ENCODE measurements around the gene CDC42BPG.
A peak's percentile ranks its signal among the peaks of the same experiment; 100 is the strongest.
"Not testable (repeated sequence)": the region's sequence is repeated elsewhere in the genome, so short reads cannot be mapped to it uniquely, and the experiment has no call there.

Gene CDC42BPG

DNA sequence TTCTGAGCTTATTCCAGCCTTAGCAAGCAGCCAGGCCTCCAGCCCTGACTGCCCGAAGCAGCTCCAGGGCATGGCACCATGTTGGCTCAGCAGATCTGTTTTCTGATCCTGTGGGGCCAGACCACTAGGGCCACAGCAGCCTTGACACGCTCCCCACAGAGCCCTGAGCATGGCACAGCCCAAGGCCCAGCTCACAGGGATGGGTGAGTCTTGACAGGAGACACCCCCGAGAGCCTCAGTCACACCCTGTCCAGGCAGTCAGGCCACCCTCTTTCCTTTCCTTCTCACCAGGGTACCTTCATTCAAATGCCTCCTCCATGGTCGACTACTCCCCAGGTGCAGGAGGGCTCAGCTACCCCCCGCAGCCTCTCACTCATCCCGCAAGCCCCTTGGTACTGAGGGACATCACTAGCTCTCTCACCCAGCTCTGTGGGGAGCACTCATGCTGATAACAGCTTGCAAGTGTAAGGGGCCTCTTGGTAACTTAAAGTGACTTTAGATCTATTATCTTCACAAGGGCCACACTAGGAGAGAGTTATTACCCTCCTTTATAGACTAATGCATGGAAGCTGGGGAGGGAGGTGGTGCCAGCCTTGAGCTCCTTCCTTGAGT is 3.9 kb upstream of the CDC42BPG start:
- DNase-seq: no peak

DNA sequence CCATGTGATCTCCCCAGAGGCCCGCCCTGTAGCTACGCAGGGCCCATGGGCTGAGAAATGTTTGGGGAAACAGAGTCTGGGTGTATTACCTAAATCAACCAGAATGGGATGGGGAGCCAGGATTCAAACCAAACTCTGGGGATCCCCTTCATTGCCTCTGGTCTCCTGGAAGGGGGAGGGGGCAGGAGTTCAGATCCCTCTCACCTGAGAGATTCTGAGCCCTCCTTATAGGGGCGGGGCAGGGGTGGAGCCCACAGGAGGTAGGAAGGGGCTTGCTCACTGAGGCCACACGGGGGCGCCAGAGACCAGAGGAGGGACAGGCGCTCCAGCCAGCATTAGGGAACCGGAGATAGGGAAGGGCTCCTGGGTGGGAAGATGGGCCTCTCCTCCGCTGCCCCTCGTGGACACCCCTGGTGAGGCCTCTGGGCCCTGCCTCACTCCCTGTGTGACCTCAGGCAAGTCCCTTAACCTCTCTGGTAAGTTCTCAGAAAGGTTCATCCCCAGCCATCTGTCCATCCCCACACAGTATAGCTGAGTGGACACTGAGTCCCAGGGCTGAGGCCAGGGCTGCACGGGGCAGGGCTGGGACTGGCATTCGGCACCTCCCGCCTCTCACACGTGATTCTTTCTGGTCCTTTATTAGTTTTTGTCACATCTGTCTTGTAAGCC is 2.7 kb upstream of the CDC42BPG start:
- DNase-seq: peak; percentile 93

DNA sequence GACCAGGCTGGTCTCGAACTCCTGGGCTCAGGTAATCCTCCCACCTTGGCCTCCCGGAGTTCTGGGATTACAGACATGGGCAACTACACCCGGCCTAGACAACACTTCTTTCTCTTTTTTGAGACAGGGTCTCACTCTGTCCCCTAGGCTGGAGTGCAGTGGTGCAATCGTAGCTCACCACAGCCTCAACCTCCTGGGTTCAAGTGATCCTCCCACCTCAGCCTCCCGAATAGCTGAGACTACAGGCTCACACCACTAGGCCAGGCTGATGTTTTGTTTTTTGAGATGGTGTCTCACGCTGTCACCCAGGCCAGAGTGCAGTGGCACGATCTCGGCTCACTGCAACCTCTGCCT is 1.3 kb upstream of the CDC42BPG start:
- not testable (repeated sequence) for DNase-seq

DNA sequence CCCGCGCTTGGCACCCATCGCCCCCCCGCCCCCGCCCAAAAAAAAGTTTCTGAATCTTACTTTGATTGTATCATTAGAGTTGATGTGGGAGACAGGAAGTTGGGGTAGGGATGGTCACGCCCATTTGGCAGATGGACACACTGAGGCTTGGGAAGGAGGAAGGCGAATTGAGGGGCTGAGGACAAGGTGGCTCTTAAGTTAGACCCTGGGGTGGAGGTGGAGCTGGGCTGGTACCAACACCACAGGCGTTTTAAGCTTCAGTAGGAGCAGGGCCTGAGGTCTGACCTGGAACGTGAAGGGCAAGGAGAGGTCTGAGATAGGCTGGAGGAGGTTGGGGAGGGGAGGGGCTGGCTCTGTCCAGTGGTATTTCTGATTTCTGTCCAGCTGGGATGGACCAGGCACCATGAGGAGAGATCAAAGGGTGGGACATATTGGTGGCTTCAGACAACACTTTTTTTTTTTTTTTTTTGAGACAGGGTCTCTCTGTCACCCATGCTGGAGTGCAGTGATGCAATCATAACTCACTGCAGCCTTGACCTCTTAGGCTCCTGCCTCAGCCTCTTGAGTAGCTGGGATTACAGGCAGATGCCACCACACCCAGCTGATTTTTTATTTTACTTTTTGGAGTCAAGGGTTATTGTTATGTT is 799 bp upstream of the CDC42BPG start:
- DNase-seq: no peak

DNA sequence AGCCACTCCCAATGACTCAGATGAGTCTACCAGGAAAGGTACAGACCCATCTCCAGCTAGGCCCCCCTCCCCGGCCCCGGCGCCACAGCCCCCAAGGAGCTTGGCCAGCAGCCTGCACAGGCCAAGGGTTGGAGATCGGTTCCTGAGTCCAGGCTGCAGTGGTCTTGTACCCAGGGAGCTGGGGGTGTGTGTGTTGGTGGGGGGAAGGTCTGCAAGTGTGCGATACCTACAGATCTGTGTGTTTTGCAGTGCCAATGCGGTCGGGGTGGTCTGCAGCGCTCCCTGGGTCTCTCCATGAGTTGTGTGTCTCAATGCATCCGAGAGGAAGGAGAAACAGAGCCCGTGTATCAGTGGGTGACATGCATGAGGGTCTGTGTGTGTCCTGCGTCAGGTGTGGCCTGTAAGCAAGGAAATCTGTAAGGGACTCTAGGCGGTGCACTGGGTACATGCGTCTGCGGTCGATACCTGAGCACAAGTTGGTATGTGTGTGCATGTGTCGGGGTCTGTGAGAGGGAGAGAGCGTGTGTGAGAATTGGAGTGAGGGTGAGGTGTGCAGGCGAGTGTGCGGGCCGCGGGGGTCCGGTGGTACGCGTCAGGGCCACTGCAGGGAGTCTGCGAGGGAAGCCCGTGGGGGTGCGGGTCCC is 645 bp downstream of the CDC42BPG start:
- DNase-seq: no peak

DNA sequence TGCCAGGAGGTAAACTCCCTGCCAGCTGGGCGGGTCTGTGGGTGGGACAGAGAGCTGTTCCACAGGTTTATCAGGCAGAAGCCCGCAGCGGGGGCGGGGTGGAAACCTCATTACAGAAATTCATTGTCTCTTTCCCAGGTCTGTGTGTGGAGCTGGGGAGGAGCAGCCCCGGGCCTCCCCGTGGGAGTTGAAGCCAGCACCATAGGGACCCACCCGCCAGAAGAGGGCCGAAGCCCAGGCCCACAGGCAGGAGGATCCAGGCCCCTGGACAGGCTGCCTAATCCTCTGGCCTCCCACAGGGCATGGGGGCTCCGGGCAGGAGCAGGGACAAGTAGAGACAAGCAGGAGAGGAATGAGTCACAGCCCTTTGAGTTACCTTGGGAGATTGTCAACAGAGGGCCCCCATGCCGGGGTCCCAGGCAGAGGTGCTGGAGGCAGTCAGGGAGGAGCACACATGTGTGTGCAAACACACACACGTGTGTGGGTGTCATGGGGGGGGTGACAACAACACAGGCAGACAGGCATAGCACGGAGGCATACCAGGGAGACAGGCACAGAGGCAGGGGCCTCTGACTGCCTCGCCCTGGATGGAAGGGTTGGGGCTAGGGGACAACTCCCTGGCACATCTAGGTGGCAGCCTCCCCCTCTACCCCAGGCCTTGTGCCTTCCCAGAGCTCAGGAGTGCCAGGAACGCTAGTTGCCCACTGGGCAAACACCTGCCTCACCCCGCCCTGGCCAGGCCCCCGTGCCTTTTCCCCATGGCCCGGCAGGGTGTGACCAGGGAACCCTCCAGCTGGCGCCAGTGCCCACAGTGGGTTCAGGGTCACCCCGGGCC is 1.4 kb downstream of the CDC42BPG start:
- no peak for DNase-seq

DNA sequence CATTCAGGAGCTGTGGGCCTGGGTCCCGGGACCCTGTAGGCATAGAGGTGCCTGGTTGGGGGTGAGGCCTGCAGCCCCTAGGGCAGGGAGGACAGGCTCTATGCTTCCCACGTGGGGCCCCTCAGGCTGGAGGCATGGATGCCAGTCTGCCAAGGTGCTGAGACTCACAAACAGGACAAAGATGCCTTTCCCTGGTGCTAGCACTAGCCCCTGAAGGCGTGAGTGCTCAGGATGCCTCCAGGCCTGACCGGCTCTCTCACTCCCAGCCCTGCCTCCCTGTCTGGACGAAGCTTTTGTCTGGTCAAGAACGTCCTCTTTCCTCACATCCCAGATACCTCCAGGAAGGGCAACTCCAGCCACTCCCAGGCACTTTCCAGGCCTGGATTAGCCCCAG is 2.1 kb downstream of the CDC42BPG start:
- no peak for DNase-seq

DNA sequence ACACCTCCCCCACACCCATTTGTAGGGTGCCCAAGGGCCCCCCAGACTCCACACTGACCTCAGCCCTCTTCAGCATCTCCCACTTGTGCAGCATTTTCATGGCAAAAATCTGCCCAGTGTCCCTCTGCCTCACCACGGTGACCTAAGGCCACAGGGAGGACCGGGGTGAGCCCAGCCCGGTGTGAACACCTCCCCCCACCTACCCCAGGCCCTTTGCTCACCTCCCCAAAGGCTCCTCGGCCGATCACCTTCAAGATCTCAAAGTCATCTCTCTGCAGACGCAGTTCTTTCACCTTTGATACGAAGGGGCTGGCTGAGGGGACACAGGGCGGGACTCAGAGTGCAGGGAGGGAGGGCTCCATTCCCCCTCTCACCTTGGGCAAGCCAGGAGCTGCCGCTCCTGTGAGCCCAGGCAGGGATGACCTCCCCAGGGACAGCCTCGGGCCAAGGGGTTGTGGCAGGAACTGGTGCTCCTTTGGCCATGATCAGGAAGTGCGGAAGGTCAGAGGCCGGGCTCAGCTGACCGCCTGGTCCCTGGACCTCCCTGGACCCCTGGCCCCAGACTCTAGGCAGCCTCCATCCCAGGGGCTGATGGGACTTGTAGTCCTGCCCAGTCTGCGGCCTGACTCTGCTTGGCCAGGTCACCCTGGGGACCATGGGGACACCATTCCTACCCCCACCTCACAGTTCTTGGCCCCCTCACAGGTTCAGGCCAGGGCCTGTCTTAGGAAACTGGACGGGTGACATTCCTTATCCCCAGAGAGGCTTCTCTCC is 2.7 kb downstream of the CDC42BPG start:
- DNase-seq: no peak

DNA sequence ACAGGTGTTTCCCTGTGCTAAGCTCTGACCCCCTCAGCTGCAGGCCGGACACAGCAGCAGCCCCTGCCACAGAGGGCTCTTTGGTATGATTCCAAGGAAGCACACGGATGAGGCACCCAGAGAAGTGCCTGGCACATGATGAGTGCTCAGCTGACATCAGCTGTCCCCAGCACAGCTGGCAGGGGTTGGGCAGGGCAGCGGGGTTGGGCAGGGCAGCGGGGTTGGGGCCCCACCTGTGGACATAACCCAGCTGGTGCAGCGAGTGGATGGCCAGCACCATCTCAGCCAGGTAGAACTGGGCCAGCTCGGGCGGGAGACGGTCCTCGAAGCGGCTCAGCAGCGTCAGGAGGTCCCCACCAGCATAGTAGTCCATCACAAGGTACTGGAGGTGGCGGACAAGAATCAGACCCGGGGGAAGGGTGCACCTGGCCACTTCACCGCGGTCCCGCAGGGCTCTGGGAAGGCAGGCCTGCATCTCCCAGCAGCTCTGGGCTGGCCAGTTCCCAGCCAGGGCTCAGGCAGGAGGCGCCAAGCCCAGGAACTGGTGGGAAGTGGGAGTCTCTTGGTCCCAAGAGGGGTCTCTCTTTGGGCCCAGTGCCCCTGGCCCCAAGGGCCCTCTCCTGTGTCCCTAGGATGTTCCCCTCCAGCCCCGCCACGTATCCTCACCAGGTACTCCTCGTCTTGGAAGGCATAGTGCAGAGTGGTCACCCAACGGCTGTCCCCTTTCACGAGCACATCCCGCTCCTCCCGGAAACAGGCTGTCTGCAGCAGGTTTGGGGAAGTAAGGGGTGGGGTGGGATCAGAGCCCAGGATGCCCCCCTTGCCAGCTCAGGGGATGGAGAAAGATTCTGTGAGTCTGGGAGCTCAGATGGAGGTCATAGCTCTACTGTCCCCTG is 4.3 kb downstream of the CDC42BPG start:
- no peak for DNase-seq

DNA sequence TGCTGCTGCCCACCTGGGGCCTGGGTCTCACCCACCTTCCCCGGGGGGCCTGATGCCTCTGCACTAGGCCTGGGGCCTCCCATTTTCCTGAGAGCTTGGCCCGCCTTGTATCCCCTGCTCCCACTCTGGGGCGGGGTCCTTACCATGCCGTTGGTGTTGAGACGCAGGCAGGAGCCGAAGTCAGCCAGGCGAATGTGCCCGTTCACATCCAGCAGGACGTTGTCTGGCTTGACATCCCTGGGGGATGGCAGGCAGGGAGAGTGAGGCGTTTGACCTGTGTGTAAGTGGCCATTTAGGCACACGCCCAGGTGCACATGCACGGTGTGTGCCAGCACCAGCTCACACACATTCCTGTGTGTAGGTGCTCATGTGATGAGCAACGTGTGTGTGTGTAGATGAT is 5.1 kb downstream of the CDC42BPG start:
- DNase-seq: no peak

DNA sequence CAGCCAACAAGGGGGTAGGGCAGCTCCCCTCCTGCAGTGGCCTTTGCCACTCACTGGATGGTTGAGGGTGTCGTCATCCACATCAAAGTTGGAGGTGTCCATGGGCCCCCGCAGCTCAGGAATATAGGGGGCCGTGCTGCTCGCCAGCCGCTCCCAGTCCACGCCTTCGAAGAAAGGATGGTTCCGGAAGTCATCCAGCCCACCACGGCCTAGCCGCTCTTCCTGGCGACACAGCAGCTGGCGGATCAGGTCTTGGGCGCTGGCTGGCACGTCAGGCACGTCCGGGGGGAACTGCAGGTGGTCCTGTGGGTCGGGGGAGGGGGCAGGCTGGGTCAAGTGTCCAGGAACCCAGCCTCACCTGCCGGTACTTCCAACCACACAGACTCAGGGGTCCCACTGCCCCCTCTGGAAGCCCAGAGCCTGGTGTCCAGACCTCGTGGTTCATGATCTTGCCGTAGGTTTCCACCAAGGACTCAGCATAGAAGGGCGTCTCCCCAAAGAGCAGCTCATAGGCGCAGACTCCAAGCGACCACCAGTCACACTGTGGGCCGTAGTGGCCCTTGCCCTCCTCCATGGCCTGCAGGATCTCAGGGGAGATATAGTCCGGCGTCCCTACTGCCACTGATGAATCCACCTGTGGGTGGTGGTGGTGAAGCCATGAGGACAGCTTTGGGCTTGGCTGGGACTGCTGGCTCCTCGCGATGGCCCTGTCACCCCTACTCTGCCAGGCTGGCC is 5.7 kb downstream of the CDC42BPG start:
- DNase-seq: no peak

DNA sequence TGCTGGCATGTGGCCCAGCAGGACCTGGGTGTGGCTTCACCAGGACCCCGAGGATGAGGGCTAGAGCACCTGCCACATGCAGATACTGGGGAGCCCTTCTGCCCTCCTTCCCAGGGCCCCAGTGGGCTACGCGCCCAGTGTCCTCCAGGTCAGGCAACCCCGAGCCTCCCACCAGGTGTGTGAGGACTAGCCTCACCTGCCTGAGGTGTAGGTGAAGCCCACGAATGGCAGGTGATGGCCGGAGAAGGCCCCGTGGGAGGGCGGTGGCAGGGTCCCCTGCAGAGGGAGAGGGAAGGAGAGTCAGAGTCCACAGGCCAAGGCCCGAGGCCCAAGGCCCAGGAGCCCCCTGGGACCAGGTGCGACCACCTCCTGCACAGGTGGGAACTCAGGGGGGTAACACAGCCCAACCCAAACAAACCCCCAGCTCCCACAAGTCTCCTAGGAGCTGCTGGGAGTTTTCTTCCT is 6.5 kb downstream of the CDC42BPG start:
- DNase-seq: no peak

DNA sequence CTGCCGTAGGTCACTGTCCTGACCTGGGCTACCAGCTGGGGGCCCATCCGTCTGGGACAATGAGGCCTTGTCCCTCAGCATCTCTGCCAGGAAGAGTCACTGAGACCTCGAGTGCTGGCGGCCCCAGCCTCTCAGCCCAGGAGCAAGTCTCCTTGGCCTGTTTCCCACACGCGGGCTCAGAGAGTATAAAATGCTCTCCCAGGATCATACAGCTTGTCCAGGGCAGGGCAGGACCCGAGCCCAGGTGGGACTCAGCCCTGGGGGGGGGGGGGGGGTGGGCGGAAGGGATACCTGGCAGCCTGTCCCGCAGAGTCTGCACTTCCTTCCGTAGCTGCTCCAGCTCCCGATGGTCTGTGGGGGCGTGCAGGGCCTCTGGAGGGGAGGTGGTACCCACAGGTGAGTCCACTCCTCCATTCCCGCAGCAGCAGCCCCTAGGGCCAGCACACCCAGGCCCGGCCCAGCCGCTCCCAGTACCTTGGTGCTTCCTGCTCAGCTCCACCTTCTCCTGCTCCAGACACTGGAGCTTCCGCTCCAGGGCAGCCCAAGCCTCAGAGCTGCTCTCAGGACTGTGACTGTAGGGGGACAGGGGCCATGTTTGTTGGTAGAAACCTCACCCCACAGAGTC is 7.9 kb downstream of the CDC42BPG start:
- no peak for DNase-seq

DNA sequence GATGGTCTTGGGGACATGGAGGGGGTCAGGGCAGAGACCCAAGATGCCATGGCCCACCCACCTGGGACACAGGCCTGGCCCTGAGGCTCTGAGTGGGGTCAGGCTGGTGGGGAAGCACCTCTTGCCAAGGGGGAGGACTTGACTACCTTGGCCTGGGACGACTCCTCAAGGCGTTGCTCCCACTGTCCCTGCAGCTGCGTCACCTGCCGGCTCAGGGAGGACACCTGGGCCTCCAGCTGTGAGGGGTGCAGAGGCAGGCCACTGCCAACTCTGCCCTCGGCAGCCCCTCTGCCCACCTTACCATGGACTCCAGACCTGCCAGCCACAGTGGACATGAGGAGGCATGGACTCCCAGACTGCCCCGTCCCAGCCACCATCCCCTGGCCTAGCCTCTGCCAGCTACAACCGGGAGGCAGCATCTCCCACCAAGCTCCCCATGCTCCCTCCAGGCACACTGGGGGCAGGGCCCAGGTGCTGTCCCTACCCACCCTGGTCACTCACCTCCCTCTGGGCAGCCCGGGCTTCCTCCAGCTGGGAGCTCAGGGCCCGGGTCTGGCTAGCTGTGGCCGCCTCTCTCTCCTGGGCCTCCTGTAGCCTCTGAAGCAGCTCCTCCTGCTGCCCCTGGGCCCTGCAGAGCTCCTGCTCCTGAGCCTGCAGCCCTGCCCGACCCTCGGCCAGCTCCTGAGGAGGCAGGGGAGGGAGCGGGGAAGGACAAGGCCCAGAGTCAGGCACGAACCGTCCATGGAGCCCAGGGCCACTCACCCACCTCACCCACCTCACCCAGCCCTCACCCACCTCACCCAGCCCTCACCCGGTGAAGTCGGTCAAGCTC is 8.6 kb downstream of the CDC42BPG start:
- DNase-seq: no peak

DNA sequence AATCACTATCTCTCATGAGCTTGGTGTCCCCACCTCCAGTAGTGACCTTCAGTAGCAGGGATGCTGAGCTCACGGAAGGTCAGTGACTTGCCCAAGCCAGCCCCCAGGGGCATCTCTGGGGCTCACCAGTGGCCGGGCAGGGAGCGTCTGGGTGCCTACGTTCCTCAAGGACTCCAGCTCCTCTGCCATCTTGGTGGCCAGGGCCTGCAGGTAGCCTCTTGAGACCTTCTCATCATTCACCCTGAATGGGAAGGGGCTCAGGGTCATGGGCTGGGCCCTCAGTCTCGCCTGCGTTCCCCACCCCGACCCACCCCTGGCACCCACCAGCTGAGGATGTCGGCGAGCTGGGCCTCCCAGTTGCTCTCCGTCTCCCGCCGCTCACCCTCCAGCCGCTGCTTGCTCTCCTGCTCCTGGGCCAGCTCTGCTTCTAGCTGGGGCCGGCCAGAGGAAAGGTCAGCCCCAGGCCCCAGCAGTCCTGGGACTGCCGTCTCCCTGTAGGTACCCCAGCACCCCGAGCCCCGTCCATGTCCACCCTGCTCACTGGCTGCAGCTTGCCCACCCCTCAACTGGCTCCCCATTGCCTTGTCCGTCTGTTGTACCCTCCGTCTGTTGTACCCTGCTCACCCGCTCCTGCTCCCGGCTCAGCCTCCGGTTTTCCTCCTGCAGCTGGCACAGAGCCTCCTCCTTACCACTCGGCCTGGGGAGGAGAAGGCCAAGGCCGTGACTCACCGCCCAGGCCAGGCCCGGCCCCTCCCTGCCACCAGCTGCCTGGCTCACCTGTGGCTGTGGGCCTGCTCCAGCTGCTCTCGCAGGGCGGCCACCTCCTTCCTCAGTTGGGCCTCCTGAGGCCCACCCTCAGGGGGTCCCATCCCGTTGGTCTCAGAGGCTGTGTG is 9.5 kb downstream of the CDC42BPG start:
- DNase-seq: no peak

DNA sequence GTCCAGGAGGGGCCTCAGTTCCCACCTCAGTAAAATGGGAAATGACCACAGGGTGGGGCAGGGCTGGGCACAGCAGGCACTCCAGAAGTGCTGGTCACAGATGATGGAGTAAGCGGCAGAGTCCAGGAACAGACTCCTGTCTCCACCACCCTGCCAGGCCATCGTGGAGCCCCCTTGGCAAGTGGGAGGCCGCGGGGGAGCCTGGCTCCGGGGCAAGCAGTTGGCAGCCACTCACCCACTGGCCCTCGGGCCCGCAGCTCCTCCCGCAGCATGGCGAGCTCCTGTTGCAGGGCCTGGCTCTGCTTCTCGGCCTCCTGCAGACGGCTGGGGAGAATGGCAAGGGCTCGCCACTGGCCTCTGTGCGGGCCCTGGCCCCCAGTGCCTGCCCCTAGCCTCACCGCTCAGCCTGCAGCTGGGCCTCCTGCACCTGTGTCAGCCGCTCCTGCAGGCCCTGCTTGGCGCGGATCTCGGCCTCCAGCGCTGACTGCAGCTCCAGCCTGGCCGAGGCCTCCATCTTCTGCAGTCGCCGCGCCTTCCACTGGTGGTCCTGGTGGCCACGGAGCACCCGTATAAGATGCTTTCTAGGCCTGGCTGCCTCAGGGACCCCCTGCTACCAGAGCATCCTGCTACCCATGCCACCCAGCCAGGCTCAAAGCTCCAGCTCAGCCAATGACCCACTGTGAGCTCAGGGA is 10.3 kb downstream of the CDC42BPG start:
- DNase-seq: no peak

DNA sequence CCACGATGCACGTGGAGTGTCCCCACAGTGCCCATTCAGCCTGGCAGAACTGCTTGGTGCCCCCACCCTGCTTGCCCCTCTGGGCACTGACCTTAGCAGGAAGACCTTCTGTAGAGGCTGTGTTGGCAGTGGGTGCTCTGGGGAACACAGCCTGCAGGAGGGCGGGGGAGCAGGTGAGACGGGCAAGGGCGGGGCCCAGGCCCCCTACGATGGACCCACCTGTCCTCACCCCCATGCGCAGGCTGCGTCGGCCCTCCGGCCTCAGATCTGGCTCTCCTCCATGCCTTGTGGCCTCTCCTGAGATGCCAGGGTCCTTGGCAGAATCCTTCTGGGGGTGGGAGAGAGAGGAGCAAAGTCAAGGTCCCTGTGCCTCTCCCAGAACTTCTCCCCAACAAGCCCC is 10.9 kb downstream of the CDC42BPG start:
- DNase-seq: no peak

DNA sequence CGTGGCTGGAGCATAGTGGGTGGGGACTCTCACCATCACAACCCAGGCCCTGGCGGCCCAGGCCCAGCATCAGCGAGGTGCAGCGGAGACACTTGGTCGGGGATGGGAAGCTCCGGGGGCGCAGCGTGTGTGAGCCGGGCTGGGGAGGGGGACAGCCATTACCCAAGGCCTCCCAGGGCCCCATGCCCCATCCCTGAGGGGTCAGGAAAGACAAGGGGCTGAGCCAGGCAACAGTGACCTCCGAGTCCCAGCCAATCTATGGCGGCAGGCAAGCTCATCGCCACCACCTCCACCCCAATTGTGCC is 11.3 kb downstream of the CDC42BPG start:
- no peak for DNase-seq
